HG02970 (cell line): ENCODE results near the gene MYPN.
"Not testable (repeated sequence)": the region's sequence is repeated elsewhere in the genome, so short reads cannot be mapped to it uniquely, and the experiment has no call there.

Experiments
- ATAC-seq: cut with Tn5 transposase; IDR thresholded peaks from one replicate; pipeline ENCODE4 v1.9.1; 2021; ENCODE audit warnings: mild to moderate bottlenecking, moderate library complexity, moderate number of reproducible peaks; ENCODE audit not compliant: unreplicated experiment, low FRiP score

MYPN gene

DNA sequence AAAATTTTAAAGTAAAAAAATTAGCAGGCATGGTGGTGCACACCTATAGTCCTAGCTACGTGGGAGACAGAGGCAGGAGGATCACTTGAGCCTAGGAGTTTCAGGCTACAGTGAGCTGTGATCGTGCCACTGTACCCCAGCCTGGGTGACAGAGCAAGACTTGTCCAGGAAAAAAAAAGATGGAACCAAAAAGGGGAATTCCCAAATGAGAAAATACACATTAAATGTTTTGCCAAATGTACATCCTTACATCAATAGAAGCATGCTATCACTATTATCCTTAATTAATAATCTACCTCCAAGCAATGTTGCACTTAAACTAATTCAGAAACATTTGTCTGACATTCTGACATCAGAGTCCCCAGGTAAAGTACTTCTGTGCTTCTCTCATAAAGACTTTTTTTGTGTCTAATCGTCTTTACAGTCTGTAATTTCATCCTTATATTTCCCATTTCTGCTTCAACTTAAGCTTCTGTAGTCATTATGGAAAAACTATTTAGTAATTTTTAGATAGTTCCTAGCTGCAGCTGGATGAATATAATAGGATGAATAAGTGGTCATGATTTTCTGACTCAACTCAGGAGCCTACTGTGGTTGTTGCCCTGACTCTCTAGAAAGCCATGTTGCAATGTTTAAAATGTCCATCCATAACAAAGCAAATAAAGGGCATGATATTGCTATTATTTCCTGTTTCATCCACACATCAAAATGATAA is 57.7 kb downstream of the MYPN start:
- no peak for ATAC-seq

DNA sequence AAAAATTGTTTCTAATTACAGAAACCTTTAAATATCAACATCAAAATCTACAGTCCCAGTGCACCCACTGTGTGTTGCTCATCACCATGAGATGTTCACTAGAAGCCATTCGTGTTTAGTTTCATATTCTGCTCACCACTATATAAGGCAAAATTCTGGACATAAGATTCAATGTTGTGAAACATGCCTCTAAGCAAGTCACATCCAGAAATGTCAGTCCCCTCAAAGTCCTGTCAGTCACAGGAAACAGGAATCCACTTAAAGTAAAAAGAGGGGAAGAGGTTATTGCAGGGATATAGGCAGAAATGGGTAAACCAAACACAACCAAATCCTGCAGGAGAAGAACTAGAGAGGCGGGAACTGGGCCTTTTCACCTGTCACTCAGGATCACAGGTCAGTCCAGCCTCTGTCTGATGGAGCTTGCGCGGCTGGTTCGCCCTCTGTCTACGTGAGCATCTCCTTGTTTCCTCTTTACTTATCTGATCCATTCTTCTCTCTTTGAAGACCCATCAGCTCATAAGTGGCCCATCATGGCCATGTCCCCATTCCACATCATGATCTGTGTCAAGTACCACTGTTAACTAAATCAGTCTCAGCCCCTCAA is 58.4 kb downstream of the MYPN start:
- ATAC-seq, result no peak

DNA sequence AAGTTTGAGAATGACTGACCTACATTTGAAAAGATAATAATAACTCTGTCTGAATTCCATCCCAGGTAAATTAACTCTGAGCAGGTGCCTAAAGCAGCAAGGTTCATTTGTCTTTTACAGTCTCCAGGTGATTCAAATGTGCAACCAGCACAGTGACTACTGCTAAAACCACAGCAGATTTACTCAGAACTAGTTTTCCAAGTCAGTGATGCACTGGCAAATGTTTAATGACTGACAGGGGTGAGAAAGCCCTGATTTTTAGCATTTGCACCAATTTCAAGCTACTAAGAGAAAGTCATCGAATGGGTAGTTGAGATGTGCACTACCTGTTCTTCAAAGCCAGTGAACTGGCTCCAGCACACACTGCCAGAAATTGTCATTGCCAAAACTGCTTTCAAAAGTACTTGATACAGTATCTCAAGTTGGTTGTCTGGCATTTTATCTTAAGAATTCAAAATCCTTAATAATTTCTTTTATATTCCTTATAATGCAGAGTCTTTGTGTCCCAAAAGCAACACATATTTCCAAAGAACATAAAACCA is 62.3 kb downstream of the MYPN start:
- ATAC-seq, result no peak

DNA sequence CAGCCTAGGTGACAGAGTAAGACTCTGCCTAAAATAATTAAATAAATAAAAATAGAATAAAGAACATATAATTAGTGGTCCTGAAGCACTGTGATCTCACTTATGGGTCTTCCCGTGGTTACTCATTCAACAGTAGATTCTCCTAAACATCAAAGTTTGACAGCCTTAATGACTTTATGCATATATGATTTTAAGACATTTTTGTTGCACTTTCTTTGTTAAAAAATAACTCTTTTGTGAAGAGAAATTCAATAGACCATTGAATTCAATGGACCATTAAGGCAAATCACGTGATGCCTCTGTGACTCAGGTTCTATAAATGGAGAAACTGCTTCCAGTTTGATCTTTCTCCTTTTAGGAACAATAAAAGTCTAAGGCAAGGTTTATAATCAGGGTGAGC is 63.0 kb downstream of the MYPN start:
- ATAC-seq, result no peak

DNA sequence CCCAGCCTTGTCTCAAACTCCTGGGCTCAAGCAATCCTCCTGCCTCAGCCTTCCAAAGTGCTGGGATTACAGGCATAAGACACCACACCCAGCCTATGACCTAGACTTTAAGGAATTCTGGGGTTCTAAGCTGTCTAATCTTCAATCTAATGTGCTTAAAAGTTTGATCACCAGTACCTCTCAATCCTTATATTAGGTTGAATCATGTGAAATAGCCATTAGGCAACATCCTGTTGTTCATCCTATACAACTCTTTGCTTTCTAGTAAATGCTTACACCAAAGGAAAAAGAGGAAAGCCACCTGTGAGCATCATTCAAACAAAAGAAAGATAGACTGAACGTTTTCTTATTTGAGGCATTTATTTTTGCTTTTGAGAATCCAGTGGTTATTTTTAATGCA is 66.7 kb downstream of the MYPN start:
- no peak for ATAC-seq

DNA sequence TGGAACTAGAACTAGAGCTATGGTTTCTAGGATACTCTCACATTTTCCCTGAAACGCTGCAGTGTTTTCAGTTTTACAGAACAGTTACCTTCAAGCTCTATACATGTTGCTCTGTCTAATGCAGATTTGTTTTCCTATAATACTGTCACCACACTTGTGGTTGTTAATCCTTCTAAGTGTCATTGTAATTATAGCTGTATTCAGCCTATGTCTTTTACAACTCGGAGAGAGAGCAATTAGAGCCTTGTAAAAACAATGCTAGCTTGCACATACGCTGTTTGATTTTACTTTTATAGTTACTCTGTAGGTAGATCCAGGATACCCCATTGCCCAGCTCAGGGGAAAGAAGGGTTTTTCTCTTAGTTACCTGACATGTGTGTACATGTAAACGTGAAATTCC is 67.5 kb downstream of the MYPN start:
- no peak for ATAC-seq

DNA sequence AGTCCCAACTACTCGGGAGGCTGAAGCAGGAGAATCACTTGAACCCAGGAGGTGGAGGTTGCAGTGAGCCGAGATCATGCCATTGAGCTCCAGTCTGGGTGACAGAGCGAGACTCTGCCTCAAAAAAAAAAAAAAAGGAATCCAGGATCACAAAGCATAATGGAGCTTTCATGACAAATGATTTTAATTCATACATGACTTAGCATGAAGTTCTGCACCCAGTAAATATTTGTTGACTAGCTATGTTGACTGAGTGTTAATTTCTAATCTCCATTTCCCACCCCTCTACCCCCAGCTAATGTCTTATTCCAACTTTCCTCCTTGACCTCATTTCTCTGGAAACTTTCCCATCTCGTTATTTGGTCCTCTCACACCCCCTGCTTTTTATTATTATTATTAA is 69.3 kb downstream of the MYPN start:
- no peak for ATAC-seq

DNA sequence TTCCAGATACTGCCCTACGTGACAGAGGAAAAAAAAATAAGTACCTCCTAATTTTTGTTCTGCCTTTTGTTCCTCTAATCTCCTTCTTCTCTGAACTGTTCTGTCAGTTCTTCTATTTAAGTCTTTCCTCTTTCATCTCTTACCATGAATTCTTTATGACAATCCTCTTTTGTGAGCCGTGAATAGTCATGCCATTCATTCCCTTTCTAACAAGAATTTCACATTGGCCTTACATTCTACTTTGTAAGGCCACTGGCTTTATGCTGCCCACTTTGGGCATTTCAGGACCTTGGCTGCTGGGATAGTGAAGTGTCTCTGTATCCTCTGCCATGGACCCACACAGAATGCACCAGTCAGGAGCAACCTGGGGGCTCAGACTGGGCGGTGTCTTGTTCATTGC is 69.7 kb downstream of the MYPN start:
- ATAC-seq, result no peak

DNA sequence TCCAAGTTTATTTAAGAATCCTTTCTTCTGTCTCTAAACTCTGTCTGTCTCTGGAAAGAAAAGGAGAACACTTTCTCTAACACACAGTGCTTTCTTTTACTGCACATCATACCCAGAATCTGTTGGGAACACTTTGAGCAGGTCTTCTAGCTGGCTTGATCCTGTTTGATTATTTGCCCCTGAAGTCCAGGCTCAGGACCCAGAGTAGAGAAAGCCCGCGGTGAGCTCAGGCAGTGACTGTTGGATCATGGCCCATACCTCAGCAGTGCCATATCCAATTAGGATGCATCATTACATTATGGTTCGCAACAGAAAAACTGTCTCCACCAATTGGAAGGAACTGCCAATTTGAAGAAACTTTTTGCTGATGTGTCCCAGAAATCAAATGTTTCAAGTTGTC is 71.2 kb downstream of the MYPN start:
- no peak for ATAC-seq

DNA sequence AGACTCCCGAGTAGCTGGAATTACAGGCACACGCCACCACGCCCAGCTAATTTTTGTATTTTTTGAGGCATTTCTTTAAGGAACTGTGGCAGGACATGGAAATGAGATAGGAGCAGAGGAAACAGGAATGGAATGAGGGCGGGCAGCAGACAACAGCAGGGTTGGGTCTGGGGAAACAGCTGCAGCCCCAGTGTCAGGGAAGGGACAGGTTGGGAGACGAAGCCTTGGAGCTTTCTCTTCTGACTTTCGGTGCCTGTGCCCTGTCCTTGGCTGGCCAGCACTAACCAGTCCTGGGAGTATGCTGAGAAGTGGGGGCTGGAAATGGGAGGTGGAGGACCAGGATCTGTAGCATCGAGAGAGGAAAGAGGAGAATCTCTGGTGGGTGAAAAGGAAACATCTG is 75.3 kb downstream of the MYPN start:
- ATAC-seq, result no peak

DNA sequence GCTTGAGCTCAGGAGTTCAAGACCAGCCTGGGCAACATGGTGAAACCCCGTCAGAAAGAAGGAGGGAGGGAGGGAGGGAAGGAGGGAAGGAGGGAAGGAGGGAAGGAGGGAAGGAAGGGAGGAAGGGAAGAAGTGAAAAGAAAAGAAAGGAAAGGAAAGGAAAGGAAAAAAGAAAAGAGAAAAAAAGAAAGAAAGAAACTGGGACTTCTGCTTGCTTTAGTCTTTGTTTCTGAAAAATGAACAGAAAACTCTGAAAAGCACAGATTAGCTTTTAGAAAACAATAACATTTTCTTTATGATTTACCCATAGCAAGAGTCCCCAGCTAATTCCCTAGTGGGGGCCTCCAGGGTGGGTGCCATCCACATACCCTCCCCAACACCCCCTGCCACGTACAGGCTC is 75.8 kb downstream of the MYPN start:
- no peak for ATAC-seq

DNA sequence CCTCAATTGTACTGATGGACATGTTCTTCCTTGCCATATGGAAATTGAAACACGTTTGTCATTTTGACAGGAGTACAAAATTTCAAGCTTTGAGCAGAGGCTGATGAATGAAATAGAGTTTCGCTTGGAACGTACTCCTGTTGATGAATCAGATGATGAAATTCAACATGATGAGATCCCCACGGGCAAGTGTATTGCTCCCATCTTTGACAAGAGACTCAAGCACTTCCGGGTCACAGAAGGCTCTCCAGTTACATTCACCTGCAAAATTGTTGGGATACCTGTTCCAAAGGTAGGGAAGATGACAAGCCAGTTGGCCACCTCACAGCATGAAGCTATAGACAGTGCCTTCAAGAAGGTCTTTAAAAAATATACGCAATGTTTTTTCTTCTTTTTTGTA is 79.5 kb downstream of the MYPN start:
- ATAC-seq, result no peak

DNA sequence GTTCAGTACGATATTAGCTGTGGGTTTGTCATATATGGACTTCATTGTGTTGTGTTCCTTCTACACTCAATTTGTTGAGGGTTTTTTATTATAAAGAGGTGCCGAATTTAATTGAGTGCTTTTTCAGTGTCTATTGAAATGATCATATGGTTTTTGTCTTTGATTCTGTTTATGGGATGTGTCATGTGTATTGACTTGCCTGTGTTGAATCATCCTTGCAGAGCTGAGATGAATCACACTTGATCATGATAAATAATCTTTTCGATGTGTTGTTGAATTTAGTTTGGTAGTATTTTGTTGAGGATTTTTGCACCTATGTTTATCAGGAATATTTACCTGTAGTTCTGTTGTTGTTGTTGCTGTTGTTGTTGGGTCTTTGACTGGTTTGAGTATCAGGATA is 82.8 kb downstream of the MYPN start:
- ATAC-seq, result no peak

DNA sequence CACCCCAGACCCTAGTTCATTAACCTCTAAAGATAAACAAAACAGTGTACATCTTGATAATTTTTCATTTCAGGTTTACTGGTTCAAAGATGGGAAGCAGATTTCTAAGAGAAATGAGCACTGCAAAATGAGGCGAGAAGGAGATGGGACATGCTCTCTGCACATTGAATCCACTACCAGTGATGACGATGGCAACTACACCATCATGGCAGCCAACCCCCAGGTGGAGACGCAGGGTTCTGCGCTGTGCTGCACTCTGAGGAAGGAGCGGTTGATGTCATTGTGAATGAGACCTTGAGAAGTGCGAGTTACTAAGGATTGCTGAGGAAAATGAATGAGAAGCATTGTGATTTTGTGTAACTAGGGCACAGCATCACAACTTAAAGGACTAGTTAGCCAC is 85.0 kb downstream of the MYPN start:
- no peak for ATAC-seq

DNA sequence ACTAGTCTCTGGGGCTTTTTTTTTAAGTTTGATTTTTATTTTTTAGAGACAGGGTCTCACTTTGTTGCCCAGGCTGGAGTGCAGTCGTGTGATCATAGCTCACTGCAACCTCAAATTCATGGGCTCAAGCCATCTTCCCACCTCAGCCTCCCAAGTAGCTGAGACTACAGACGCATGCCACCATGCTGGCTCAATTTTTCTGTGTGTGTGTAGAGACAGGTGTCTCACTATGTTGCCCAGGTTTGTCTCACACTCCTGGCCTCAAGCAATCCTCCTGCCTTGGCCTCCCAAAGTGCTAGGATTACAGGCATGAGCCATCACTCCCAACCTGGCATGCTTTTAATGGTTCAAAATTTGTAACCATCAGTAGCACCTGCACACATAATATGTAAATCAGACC is 86.5 kb downstream of the MYPN start:
- not testable (repeated sequence) for ATAC-seq

DNA sequence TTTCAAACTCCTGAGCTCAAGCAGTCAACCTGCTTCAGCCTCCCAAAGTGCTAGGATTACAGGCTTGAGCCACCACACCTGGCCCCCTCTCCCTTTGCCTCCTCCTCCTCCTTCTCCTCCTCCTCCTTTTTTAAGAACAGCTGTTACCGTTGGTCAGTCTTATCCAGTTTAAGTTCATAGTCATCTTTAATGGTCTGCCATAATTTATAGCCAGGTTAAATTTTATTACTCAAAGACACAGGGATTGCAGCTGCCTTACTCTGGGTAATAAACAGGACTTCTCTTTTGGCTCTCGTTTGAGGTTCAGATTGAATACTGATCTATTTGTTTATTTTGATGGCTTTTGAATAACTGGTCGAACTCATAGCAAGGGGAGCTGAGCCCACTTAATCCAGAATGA is 87.4 kb downstream of the MYPN start:
- no peak for ATAC-seq

DNA sequence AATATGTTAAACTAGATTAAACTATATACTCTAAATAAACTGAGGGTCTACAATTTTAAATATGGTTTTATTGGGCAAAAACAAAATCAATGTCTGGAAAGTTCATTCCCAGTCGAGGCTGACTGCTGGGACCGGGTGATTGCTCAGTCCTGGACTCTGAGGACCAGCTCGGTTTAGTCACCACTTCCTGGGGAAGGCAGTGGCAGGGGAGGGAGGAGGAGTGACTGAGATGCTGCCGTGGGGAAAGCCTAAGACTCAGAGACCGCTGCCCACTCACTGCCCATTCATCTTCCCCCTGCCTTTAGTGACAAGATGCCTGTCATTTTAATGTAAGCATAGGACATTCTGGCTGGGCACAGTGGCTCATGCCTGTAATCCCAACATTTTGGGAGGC is 93.7 kb downstream of the MYPN start:
- no peak for ATAC-seq

DNA sequence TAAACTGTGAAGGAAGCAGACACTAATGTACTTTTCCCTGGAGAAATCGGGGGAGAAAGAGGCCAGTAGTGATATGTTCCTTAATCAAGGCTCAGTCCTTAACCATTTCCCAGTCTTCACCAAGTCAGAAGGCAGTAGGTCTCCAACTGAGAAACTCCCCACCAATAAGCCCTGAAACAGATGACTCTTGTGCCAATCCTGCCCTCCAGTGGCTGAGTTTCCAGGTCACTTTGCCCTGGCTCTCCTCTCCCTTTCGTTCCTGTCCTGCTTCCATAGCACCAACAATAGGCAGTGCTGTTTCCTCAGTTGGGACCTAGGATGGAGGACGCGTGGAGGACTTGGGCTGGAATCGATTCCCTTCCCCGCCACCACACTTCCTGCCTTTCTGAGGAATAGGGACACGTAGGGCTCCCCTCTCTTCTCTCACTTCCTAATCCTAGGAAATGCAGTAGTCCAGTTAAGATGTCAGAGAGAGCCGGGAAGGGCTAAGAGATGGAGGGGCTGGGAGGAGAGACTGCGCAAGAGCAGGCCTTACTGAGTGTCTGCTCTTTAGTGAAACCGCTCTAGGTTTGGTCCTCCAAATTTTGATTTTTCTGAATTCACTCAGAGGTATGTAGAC is 99.2 kb downstream of the MYPN start:
- no peak for ATAC-seq

DNA sequence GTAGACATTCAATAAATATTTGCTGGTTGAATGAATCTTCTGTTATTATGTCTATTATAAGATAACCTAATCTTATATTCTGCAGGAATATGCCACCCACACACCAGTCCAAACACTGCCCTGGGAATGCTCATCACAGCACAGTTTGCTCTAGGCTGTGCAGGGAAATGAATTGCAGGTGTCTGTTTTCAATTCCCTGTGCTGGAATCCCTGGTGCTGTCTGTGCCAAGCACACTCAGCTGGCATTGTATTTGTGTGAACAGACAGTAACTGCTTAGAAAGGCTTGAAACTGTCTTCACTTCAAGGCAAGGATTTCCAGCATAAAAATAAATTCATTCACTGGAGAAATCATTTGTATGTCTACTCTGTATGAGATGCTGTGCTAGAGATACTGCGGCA is 102.4 kb downstream of the MYPN start:
- no peak for ATAC-seq

DNA sequence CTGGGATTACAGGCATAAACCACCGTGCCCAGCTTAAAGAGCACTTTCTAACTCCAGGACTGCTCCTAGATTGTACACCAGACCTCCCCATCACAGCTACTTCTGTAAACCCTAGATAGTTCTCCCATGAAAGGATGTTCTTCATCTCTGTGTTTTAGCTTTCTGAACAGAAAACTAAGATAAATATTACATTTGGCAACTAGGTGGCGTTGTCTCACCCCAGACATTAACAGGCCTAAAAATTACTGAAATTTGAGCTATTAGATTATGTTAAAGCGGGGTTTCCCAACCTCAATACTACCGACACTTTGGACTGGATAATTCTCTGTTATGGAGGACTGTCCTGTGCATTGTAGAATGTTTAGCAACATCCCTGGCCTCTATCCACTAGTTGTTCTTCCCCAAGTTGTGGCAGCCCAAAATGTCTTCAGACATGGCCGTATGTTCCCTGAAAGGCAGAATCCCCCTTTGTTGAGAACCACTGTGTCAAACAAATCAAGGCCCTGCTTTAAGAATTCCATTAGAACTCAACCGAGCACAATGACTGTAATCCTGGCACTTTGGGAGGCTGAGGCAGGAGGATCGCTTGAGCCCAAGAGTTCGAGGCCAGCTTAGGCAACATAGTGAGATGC is 103.5 kb downstream of the MYPN start:
- ATAC-seq, result no peak

DNA sequence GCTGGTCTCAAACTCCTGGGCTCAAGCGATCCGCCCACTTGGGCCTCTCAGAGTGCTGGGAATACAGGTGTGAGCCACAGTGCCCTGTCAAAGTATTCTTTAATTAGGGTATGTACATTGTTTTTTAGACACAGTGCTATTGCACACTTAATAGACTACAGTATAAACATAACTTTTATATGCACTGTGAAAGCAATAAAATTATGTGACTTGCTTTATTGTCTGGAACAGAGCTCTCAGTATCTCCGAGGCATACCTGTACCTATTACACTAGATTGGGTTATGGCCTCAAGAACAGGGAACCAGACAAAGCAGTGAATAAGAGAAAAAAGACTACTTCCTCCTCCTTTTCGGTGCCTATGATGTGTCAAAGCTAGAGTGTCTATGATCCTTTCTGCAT is 109.5 kb downstream of the MYPN start:
- no peak for ATAC-seq
